HG02840 (cell line): ENCODE results near the gene AMIGO3.

ENCODE experiments used
- ATAC-seq: cut with Tn5 transposase; IDR thresholded peaks from one replicate; pipeline ENCODE4 v1.9.1; 2021; ENCODE audit warnings: mild to moderate bottlenecking, moderate library complexity, moderate number of reproducible peaks; ENCODE audit not compliant: unreplicated experiment, low FRiP score

Gene AMIGO3

GRCh38 chr3:49725906-49726681 lies 6.6 kb upstream of the AMIGO3 start:
- no peak for ATAC-seq

- no peak for ATAC-seq
Observed at GRCh38 chr3:49724586-49724985, 5.1 kb upstream of the AMIGO3 start.

- peak; percentile 65 for ATAC-seq
Observed at GRCh38 chr3:49723628-49724551, 4.4 kb upstream of the AMIGO3 start, which contains the start of gene GMPPB. TSS of gene GMPPB (minus strand) at chr3:49723951. CDS start at chr3:49723726, 225 bp downstream.

- ATAC-seq = peak; percentile 5
Observed at GRCh38 chr3:49723296-49723627, 3.8 kb upstream of the AMIGO3 start.

- ATAC-seq = no peak
Observed at GRCh38 chr3:49722896-49723295, 3.4 kb upstream of the AMIGO3 start.

- ATAC-seq = no peak
Observed at GRCh38 chr3:49721896-49722781, 2.7 kb upstream of the AMIGO3 start.

- no peak for ATAC-seq
Observed at GRCh38 chr3:49721596-49721895, 2.1 kb upstream of the AMIGO3 start.

GRCh38 chr3:49720855-49721595 lies 1.5 kb upstream of the AMIGO3 start:
- no peak for ATAC-seq

- ATAC-seq = no peak
Observed at GRCh38 chr3:49718858-49719213, 648 bp downstream of the AMIGO3 start.

GRCh38 chr3:49717959-49718857 lies 1.3 kb downstream of the AMIGO3 start:
- no peak for ATAC-seq

GRCh38 chr3:49717211-49717958 lies 2.1 kb downstream of the AMIGO3 start:
- no peak for ATAC-seq

- ATAC-seq = no peak
Observed at GRCh38 chr3:49716691-49717210, 2.7 kb downstream of the AMIGO3 start.

GRCh38 chr3:49716169-49716568 lies 3.3 kb downstream of the AMIGO3 start:
- no peak for ATAC-seq

GRCh38 chr3:49715611-49716121 lies 3.8 kb downstream of the AMIGO3 start:
- no peak for ATAC-seq

GRCh38 chr3:49714728-49715550 lies 4.5 kb downstream of the AMIGO3 start:
- ATAC-seq = no peak

GRCh38 chr3:49713336-49714105 lies 6.0 kb downstream of the AMIGO3 start:
- no peak for ATAC-seq
